ENCODE results near the gene FRMD4B.
"Not testable (repeated sequence)": the region's sequence is repeated elsewhere in the genome, so short reads cannot be mapped to it uniquely, and the experiment has no call there.

FRMD4B gene

DNA sequence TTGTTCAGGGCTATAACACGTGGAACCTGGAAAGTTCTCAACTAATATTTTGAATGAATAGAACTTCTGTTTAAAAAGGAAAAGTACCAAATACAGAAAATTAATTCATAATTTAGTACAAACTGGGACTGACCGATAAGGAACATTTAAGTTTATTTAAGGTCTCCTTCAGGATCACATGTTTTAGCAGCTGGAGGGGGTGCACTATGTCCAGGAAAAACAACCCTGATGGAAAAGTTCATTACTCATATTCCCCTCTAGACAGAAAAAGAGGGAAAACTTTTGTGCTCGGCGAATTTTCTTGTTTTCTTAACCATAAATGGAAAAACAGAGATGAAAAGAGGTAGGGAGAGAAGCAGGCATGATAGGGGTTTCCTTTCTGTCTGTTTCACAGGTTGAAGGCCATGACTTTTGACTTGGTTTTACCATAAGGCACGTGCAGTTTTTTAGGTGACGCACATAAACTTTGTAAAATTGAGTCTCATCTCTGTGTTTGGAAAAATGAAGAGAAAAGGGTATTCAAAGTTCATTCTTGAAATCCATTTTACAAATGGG is 26.5 kb downstream of the FRMD4B start:
- DNase-seq: no peak

DNA sequence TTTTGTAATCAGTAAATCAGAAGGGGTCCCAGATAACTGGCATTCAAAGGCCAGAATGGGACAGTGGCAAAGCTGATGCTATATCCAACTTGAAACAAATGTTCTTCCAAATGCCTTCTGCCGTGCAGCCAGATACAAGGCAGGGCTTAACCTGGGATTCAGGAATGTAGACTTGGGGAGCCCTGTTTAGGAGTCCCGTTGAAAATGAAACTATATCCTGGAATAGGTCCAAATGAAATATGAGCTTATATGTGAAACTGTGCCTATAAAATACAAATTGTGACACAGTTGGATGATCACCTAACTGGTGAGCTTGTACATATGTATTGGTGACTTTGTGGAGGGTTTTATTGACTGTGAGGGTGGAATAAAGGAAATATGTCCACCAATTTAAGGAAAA is 28.7 kb downstream of the FRMD4B start:
- no peak for DNase-seq

- no peak for DNase-seq
Observed at GRCh38 chr3:69354948-69355347, 30.9 kb downstream of the FRMD4B start.

- no peak for DNase-seq
Observed at GRCh38 chr3:69353503-69353902, 32.4 kb downstream of the FRMD4B start.

DNA sequence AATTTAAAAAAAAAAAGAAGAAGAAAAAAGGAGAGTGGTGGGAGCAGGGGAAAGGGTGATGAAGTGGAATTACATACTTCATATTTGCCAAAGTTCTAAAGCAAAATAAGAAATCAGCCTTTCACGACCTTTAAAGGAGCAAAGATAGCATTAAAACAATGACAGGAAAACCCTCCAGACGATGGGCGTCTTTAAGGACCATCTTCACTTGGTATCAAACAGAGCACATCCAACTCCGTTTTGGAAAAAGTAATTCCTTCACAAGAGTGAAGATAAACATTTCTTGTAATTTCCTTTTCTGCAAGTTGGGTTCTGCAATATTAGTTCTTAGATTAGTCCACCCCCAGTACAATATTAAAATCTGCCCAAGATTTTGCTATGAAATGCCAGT is 32.8 kb downstream of the FRMD4B start:
- DNase-seq: no peak

- no peak for DNase-seq
Observed at GRCh38 chr3:69352305-69353087, 33.4 kb downstream of the FRMD4B start.

- DNase-seq: no peak
Observed at GRCh38 chr3:69343875-69344274, 42.0 kb downstream of the FRMD4B start.

GRCh38 chr3:69342074-69342473 is 43.8 kb downstream of the FRMD4B start:
- no peak for DNase-seq

DNA sequence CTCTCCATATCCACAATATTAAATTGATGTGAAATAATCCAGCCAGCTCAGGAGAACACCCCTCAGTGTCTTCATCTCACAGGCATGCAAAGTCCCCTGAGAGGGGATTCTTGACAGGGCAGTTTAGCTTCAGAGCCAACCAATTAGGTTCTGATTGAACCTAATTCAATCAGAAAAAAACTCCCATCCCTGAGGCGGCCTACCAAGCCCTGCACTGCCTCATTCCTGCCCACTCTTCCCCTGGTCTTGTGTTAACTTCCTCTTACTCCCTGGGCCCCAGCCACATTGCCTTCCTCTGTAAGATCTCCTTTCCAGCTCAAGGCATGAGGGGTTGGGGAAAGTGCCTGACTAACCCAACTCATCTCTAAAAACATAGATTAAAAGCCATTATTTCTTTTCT is 46.1 kb downstream of the FRMD4B start:
- DNase-seq: no peak

GRCh38 chr3:69338911-69339310 is 47.0 kb downstream of the FRMD4B start:
- no peak for DNase-seq

DNA sequence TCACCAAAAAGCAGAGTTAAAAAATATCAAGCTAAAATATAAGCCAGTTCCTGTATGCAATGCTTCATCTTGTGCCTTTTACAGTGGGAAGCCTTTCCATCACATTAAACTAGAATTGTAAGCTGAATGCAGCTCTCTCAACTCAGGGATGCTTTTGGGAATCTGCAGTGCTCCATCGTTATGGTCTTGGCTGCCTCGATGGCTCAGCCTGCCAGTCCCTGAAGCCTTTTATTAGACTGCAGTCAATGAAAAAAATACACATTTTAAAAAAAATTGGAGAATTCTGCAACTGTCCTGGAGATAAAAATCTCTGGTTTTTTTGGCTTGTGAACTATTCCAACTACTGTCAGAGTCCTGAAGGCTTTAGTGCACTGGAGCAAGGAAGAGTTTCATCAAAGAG is 53.0 kb downstream of the FRMD4B start:
- DNase-seq: no peak

DNA sequence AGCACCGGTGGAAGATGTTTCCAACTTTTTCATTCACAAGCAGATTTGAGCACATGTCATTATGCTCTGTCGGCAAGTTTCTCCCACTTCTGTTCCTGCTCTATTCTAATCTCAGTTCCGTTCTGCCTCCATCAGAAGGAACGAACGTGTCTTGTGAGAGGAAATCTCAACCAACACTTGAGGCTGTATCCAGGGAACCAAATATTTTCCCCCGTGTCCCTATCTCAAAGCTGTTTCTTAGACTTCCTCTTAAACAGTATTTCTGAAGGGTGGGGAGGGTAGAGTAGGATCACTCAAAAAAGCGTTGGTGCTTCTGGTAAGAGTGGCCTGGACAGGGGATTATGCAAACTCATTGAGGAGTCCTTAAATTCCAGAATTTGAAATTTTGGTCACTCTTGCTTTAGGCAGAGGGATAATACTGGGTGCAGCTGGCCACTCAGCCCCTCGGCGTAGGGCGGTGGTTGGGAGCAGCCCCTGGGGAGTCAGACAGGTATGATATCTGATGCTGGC is 54.9 kb downstream of the FRMD4B start:
- no peak for DNase-seq

- DNase-seq: no peak
Observed at GRCh38 chr3:69329892-69330291, 56.0 kb downstream of the FRMD4B start.

DNA sequence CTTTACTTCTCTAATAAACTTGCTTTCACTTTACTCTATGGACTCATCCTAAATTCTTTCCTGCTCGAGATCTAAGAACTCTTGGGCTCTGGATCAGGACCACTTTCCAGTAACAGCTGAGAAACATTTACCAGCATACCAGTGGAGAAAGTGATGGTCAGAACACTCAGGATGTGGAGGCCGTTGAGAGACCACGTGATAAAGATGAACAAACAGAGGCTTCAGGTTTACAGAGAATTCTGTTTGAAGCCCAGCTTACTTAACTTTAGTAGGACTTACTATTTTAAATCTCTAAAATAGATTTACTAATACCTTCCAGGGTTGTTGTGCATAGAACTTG is 57.0 kb downstream of the FRMD4B start:
- DNase-seq: no peak

GRCh38 chr3:69328103-69328962 is 57.6 kb downstream of the FRMD4B start:
- no peak for DNase-seq

- peak; percentile 54 to 69 for DNase-seq
Observed at GRCh38 chr3:69326855-69327300, 59.0 kb downstream of the FRMD4B start.

- no peak for DNase-seq
Observed at GRCh38 chr3:69325151-69325550, 60.7 kb downstream of the FRMD4B start.

- DNase-seq: no peak
Observed at GRCh38 chr3:69324362-69325025, 61.4 kb downstream of the FRMD4B start.

DNA sequence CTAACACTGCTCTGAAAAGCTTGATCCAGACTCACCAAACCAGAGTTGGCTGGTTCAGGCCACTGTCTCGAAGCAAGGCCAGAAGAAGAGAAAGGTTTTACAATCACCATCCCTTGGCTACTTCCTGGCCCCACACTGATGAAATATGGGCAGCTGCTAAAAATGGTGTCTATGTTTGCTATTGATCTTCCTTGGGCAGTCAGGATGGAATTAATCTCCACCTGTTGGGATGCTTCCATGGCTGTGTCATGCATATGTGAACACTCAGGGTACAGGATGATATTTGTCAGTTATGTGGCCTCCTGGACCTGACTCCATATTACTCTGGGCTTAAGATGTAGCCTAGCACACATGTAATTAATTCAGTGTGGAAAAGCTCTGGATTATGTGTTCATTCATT is 61.9 kb downstream of the FRMD4B start:
- no peak for DNase-seq

- not testable (repeated sequence) for DNase-seq
Observed at GRCh38 chr3:69322512-69322911, 63.4 kb downstream of the FRMD4B start.

DNA sequence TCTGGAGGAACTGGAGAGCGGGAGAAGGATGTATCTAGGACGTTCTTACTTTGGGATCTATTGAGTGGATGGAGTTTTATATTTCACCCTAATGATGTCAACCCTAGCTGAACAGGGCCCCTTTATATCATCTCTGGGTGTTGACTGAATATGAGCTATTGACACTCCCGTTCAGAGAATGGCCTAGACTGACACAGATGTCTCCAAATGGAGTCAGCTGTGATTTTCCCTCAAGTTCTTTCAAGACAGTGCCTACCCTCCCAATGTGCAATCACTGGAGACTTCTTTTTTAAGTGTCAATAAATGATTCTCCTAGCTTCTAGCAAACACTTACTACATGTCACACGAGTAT is 63.8 kb downstream of the FRMD4B start:
- DNase-seq: no peak

DNA sequence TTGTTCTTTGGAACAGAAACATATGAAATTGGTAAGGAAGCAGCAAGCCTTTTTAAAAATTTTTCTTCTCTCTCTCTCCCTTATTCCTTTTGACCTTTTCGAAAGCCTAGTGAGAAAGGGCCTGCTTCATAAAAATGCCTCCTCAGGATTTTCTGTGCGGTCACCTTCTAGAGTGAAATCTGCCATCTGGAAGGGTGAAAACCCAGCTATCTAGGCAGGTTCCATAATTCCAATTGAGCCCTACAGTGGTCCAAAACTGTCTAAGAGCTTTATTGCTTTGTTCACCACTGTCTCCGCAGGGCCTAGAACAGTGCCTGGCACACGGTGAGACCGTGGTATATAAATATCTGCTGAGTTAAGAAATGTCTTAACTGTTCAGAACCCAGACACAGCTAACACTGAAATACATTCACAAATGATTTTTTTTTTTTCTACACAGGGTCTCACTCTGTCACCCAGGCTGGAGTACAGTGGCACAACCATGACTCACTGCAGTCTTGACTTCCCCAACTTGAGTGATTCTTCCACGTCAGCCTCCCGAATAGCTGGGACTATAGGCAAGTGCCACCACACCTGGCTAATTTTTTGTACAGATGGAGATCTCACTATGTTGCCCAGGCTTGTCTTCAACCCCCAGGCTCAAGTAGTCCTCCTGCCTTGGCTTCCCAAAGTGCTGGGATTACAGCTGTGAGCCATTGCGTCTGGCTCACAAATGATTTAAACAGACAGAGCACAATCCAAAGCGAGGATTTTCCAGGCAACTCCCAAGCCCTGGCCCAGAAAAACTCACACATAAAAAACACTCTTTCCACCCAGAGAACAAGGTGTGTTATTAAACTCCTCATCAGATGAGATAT is 64.4 kb downstream of the FRMD4B start:
- DNase-seq: no peak
